GM06990 (cell line): ENCODE data around the gene ST6GALNAC6.
A peak's percentile ranks its signal among the peaks of the same experiment; 100 is the strongest.

Experiments
- DNase-seq: peaks from one replicate; pipeline ENCODE4 v3.0.0-alpha.2; 2011; ENCODE audit not compliant: insufficient read length; ENCODE audit errors: extremely low read depth
- H3K27me3 ChIP-seq: replicated peaks from 2 replicates; pipeline ENCODE4 v1.6.0; 2011; ENCODE audit warnings: low read length; ENCODE audit not compliant: control insufficient read depth, insufficient read depth
- H3K36me3 ChIP-seq: 2 replicates; pipeline ENCODE4 v1.5.1; 2011; ENCODE audit warnings: low read length; ENCODE audit not compliant: control insufficient read depth, insufficient read depth
- H3K4me3 ChIP-seq: replicated peaks from 2 replicates; pipeline ENCODE4 v1.5.1; 2011; ENCODE audit warnings: low read depth, mild to moderate bottlenecking, control low read depth, low read length
- TF ChIP-seq, protein P1 (sequence below): IDR thresholded peaks from 2 replicates; pipeline ENCODE4 v1.5.1; 2011; ENCODE audit warnings: low read length, control low read depth, mild to moderate bottlenecking, inconsistent platforms; ENCODE audit not compliant: insufficient read depth, poor library complexity, severe bottlenecking

ST6GALNAC6 gene, protein sequence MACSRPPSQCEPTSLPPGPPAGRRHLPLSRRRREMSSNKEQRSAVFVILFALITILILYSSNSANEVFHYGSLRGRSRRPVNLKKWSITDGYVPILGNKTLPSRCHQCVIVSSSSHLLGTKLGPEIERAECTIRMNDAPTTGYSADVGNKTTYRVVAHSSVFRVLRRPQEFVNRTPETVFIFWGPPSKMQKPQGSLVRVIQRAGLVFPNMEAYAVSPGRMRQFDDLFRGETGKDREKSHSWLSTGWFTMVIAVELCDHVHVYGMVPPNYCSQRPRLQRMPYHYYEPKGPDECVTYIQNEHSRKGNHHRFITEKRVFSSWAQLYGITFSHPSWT

DNA sequence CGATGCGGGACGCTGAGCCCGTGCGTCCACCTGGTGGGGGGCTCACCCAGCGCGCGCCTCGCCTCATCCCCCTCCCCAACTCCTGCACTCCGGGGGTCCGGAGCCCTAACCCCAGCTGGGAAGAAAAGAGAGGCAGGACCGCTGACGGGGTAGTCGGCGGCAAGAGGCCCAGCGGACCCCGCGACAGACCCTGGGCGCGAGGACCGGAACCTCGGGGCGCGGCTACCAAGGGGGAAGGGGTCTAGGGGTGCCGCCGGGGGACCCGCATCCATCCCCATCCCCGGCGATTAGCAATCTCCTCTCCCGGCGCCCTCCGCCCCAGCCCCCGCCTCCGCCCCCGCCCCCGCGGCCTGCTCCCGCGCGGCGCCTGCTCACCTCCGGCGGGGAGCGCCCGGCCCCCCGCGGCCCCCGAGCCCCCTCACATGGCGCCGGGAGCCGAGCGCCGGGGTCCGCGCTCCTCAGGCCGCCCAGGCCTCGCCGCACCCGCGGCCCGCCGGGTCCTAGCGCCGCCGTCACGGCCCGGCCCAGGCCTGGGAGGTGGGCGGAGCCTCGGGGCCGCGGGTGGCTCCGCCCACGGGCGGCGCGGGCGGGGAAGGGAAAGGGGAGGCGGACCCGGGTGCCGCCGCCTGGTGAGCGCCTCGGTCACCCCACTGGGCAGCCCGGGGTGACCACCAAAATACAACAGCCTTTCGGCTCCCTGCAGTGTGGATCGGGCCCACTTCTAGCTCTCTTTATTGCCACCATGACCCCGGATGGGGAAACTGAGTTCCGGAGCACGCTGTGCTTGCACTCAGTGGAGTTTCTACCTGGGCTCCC lies at the start of gene ST6GALNAC6:
ST6GALNAC6 (minus strand) TSS at position 476 of the 816 bp plus-strand sequence. CDS start 1,622 bp downstream, outside the sequence.
- H3K36me3 ChIP-seq, result peaks cover 16% of the 10 kb centered on the region
- DNase-seq, result peak; percentile 86
- TF ChIP-seq, protein P1, sequence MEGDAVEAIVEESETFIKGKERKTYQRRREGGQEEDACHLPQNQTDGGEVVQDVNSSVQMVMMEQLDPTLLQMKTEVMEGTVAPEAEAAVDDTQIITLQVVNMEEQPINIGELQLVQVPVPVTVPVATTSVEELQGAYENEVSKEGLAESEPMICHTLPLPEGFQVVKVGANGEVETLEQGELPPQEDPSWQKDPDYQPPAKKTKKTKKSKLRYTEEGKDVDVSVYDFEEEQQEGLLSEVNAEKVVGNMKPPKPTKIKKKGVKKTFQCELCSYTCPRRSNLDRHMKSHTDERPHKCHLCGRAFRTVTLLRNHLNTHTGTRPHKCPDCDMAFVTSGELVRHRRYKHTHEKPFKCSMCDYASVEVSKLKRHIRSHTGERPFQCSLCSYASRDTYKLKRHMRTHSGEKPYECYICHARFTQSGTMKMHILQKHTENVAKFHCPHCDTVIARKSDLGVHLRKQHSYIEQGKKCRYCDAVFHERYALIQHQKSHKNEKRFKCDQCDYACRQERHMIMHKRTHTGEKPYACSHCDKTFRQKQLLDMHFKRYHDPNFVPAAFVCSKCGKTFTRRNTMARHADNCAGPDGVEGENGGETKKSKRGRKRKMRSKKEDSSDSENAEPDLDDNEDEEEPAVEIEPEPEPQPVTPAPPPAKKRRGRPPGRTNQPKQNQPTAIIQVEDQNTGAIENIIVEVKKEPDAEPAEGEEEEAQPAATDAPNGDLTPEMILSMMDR, result no peak
- no peaks in the 10 kb centered on the region for H3K27me3 ChIP-seq
- H3K4me3 ChIP-seq, result peak within 1 kb of the TSS; percentile 89

DNA sequence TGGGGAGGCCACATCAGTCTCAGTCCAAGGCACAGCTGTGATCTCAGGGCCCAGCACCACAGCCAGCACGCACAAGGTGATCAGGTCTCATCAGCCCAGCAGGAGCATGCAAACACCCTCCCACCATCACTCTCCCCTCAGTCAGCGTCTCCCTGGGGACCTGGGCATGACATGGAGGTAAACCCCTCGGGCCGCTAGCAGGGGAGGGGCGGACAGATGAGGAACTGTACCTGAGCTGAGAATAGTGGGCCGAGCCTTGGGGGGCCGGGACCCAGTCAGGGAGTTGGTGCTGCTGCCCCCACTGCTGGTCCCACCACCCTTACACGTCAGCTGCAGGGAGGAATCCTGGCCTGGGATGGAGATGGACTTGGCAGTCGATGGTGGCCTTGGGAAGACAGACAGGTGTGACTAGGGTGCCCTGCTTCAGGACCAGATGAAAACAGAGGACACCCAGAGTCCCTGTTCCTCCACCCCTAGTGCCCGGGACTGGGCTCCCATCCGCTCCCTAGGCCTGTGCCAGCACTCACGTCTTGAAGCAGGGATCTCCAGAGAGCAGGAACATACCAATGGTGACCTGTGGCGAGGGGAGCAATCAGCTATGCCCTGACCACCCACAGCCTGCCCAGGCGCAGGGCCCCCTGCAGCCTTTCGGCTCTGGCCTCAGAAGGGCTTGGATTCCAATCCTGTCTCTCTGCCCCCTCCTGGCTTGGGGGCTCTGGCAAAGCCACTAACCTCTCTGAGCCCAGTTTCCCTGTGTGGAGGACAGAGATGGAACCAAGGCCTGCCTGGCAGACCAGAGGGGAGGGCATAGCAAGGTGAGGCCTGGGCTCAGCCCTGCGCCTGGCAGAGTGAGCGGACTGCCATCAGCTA lies 48.7 kb upstream of the ST6GALNAC6 start:
- no peaks in the 10 kb centered on the region for H3K27me3 ChIP-seq
- no peak for DNase-seq
- H3K36me3 ChIP-seq, result peaks cover 26% of the 10 kb centered on the region
- no peak overlapping the region for H3K4me3 ChIP-seq
- TF ChIP-seq, protein P1, result no peak

DNA sequence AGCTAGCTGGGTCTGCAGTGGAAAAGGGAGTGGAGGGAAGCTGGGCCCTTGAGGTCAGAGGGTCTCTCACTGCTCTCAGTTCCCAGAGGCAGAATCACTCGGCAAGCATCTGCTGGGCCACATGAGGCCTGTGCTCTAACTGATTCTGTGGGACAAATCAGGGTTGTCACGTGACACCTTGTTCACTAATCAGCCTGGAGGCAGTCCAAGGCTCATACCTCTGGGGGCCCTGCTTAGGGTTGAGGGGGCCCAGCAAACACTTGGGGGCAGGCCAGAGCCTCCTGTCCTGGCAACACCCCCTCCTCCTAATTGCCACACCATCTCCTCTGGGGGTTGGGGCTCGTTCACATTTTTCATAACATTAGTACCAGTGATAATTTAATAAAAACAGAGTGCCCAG lies 47.3 kb upstream of the ST6GALNAC6 start:
- no peak for DNase-seq
- Histone ChIP-seq H3K36me3 (peaks cover 35% of the 10 kb centered on the region), H3K4me3 (no peak overlapping the region), H3K27me3 (no peaks in the 10 kb centered on the region)
- TF ChIP-seq, protein P1, result no peak

DNA sequence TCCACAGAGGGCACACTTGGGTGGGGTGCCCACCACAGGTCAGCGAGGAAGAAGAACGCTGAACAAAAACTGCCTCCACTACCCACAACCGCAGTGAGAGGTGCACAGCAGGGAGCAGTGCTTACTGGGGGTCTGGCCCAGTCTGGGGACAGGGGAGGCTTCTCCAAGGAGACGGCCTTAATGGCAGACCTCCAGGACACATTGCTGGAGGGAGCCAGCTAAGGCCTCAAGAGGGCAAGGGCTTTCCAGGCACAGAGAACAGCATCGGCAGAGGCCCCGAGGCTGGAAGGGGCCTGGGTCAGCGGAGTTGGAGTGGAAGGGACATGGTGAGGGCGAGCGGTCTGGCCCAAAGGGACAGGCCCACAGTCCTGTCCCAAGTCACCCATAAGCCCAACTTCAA lies 46.5 kb upstream of the ST6GALNAC6 start:
- H3K27me3 ChIP-seq, result no peaks in the 10 kb centered on the region
- H3K4me3 ChIP-seq, result no peak overlapping the region
- TF ChIP-seq, protein P1, result no peak
- DNase-seq, result no peak
- peaks cover 36% of the 10 kb centered on the region for H3K36me3 ChIP-seq

DNA sequence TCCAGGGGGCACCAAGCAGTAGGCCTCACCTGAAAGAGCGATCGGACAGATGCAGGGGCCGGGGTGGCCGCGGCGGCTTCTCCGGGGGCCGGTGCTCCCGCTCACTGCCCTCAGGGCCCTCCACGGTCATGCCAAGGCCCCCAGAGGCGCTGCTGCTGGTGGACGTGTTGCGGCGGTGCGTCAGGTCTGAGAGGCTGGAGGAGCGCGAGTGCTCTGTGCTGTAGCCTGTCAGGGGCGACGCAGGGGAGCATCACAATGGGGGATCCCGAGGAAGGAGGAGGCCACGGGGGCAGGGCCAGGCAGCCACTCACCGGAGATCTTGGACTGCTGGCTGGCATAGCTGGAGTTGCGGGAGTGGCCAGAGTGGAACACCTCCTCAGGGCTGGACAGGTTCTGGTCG lies 45.9 kb upstream of the ST6GALNAC6 start:
- DNase-seq, result no peak
- Histone ChIP-seq H3K4me3 (no peak overlapping the region), H3K36me3 (peaks cover 36% of the 10 kb centered on the region), H3K27me3 (no peaks in the 10 kb centered on the region)
- TF ChIP-seq, protein P1, result no peak
